ENCODE measurements around the gene WNT3.

WNT3 gene

GRCh38 chr17:46730679-46731078, 87.8 kb downstream of the WNT3 start:
- DNase-seq (ENCODE audit: low spot score): no peak

- DNase-seq (ENCODE audit: low spot score): no peak
Observed at GRCh38 chr17:46730026-46730425, 88.5 kb downstream of the WNT3 start.

GRCh38 chr17:46727572-46728348, 90.7 kb downstream of the WNT3 start:
- DNase-seq (ENCODE audit: low spot score): no peak

- DNase-seq (ENCODE audit: low spot score): no peak
Observed at GRCh38 chr17:46726206-46726605, 92.3 kb downstream of the WNT3 start.

GRCh38 chr17:46722662-46723285, 95.7 kb downstream of the WNT3 start:
- DNase-seq (ENCODE audit: low spot score): no peak

GRCh38 chr17:46720408-46720807, 98.1 kb downstream of the WNT3 start:
- DNase-seq (ENCODE audit: low spot score): no peak

GRCh38 chr17:46719891-46720290, 98.6 kb downstream of the WNT3 start:
- DNase-seq (ENCODE audit: low spot score): no peak

GRCh38 chr17:46717999-46718398, 100.5 kb downstream of the WNT3 start:
- no peak for DNase-seq (ENCODE audit: low spot score)
